Activated naive CD4-positive, alpha-beta T cell treated with anti-CD3 and anti-CD28 coated beads for 36 hours (primary cell): ENCODE data around the gene FAM234A. TPM values are rescaled to one million over a fixed set of nuclear protein-coding genes. Genes with fewer than 3 reads are reported as not detected.

ENCODE experiments used
- CTCF ChIA-PET: fragments of 350-600 bp; sonication (Branson Sonifier 250); formaldehyde crosslinking; loops from one replicate; lab custom pipeline; 2021; ENCODE audit warnings: antibody characterized with exemption; lab: Charles Lee
- DNase-seq: peaks from one replicate; pipeline ENCODE4 v3.0.0-alpha.2; 2020
- H3K27ac Mint-ChIP-seq: one replicate; pipeline ENCODE4 v1.8.0; 2021; ENCODE audit warnings: mild to moderate bottlenecking, mixed read lengths
- H3K27me3 Mint-ChIP-seq: one replicate; pipeline ENCODE4 v1.8.0; 2021; ENCODE audit warnings: low read depth, mixed read lengths
- H3K36me3 Mint-ChIP-seq: one replicate; pipeline ENCODE4 v1.8.0; 2021; ENCODE audit warnings: low read depth, mixed read lengths
- H3K4me1 Mint-ChIP-seq: one replicate; pipeline ENCODE4 v1.8.0; 2021; ENCODE audit warnings: low read depth, mixed read lengths
- H3K4me3 Mint-ChIP-seq: one replicate; pipeline ENCODE4 v1.8.0; 2021; ENCODE audit warnings: mild to moderate bottlenecking, moderate library complexity, mixed read lengths
- H3K9me3 Mint-ChIP-seq: one replicate; pipeline ENCODE4 v1.8.0; 2021; ENCODE audit warnings: mixed read lengths
- intact Hi-C: fragments of 100-400 bp; cut with micrococcal nuclease; formaldehyde crosslinking; loops from one replicate; pipeline ENCODE4 v1.15.1; 2023
- total RNA-seq, 2 experiments: library from RNA; stranded (reverse); gene quantifications; one replicate each; pipeline ENCODE4 v1.2.3, GENCODE V29; 2021

Gene FAM234A
- total RNA-seq, 2 experiments from 2014 or later, result 25.9 to 27.4 TPM

DNA sequence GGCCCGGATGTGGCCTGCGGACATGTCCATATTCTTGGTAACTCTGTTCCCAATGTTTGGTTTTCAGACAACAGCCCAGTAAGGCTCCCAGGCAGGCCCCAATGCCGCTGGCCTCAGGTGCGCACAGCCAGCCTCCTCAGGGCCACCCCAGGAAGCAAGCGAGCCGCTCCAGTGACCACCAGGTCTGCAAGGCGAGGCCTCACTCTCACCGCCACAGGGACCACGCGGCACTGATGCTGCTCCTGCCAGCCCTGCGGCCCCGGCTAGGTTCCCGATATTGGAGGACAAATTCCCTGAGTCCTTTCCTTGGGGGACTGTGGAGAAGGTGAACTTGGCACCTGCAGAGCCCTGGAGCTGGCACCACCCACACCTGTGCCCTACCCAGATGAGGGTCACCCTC is 67.3 kb downstream of the FAM234A start:
- Mint-ChIP-seq H3K36me3 (peaks cover 11% of the 10 kb centered on the region), H3K27me3 (no peaks in the 10 kb centered on the region), H3K4me1 (peaks cover 2% of the 10 kb centered on the region), H3K9me3 (no peaks in the 10 kb centered on the region), H3K27ac (no peak overlapping the region), H3K4me3 (no peak overlapping the region)
- no peak for DNase-seq
- CTCF ChIA-PET, result no interaction called here
- intact Hi-C loops, result no loop called here

DNA sequence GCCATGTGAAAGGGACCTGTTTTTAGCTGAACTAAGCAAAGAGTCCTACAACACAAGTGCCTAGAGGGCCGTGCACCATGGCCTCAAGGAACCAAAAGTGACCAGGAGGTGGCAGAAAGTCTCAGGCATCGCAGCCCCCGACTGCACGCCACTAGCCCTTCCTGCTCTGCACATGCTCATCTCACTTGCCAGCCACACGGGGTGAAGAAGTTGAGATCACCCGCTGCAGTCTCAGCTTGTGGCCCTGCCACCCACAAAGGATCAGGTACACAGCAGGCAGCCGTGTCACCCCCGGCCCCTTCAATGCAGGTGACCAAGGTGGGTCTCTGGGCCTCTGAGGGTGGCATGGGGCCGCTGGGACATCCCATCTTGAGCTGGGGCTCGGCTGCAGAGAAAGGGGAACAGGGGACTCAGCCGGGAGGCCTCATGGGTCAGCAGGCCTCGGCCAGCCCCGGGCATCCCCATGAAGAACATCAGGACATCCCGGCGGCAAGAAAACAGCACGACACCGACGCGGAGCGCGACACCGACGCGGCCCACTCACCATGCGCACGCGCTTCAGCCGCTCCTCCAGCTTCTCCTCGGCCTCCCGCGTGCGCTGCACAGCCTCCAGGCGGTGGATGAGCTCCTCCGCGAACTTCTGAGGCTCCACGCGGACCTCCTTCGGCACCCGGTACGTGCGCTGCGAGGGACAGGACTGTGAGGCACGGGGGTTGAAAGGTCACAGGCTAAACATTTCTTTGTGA is 69.3 kb downstream of the FAM234A start:
- intact Hi-C loops, result no loop called here
- H3K4me1 Mint-ChIP-seq, result peaks cover 4% of the 10 kb centered on the region
- CTCF ChIA-PET, result no interaction called here
- no peak overlapping the region for H3K4me3 Mint-ChIP-seq
- no peaks in the 10 kb centered on the region for H3K9me3 Mint-ChIP-seq
- no peak overlapping the region for H3K27ac Mint-ChIP-seq
- peaks cover 7% of the 10 kb centered on the region for H3K36me3 Mint-ChIP-seq
- peak; percentile 25 for DNase-seq
- H3K27me3 Mint-ChIP-seq, result no peaks in the 10 kb centered on the region

DNA sequence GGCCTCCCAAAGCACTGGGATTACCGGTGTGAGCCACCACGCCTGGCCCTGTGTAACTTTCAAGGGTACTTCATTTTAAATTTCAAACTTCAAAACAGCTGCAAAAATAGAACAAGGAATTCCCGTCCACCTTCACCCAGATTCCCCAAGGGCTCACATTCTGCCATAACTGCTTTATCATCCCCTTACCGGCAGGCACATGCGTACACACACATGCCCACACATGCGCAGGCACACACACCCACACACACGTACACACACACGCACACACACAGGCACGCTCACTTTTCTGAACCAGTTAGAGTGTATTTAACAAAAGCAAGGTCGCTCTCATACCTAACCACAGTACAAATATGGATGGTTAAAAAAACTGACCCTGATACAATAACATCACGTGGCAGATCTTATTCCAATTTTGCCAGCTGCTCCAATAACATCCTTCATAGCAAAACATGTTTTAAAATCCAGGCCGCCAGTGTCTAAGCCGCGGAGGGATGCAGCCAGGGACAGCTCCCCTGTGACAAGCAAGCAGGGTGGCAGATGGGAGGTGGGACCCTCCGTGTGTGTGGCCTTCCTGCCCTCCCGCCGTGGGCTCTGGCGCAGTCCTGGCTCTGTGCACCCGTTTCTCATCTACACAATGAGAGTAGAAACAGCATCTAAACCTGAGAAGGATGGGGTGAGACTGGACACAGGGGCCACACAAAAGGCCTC is 71.5 kb downstream of the FAM234A start:
- Mint-ChIP-seq H3K9me3 (no peaks in the 10 kb centered on the region), H3K4me1 (peaks cover 14% of the 10 kb centered on the region), H3K27ac (no peak overlapping the region), H3K27me3 (no peaks in the 10 kb centered on the region), H3K36me3 (peaks cover 12% of the 10 kb centered on the region), H3K4me3 (no peak overlapping the region)
- CTCF ChIA-PET, result no interaction called here
- DNase-seq, result no peak
- intact Hi-C loops, result no loop called here

DNA sequence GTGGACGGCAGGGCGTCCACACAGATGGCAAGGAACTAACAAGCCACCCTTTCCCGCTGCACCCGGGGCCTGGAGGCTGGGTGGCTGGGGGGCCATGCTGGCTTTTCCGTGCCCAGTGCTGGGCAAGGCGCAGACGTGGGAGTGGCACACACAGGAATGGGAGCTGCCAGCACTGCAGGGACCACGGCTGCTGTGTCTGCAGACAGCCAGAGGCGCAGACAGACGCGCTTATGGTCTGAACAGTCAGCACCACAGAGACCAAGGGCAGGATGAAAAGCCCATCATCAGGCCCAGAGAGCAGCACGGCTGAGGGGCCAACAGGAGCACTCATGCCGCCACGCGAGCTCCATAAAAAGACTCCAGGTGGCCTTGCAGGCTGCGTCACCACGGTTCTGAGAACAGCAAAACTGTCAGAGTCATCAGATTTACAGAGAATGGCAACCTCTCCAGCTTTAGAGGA is 72.3 kb downstream of the FAM234A start:
- CTCF ChIA-PET, result no interaction called here
- Mint-ChIP-seq H3K9me3 (no peaks in the 10 kb centered on the region), H3K4me3 (no peak overlapping the region), H3K27me3 (no peaks in the 10 kb centered on the region), H3K36me3 (peaks cover 12% of the 10 kb centered on the region), H3K4me1 (peaks cover 14% of the 10 kb centered on the region), H3K27ac (no peak overlapping the region)
- DNase-seq, result no peak
- intact Hi-C loops, result no loop called here

DNA sequence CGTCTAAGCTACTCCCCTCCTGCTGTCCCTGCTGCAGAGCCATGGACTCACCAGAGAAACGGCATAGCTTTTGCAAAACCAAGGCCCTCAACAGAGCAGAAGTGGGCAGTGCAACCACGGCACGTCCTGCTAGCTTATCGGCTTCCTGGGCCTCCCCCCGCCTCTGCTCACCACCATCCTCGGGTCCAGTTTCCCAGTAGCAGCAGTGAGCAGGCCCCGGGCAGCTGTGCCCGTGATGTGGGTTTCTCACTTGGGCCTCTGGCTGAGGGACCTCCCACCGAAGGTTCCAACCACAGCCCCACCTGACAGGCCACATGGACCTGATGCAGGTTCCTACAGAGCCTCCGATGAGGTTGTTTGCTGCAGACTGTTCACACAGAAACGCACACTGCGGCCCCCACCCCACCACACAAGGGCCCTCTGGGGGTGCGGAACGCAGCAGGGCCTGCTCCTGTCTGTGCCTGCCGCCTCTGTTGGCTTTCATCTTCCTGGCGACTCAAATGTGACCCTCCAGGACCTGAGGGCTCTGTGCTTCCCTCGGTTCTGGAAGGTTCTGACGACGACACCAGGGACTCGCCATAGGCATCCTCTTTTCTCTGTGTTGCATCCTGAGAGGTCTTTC is 73.2 kb downstream of the FAM234A start:
- Mint-ChIP-seq H3K9me3 (no peaks in the 10 kb centered on the region), H3K27me3 (no peaks in the 10 kb centered on the region), H3K4me1 (peaks cover 14% of the 10 kb centered on the region), H3K36me3 (peaks cover 12% of the 10 kb centered on the region), H3K4me3 (no peak overlapping the region), H3K27ac (no peak overlapping the region)
- intact Hi-C loops, result no loop called here
- no peak for DNase-seq
- CTCF ChIA-PET, result no interaction called here

DNA sequence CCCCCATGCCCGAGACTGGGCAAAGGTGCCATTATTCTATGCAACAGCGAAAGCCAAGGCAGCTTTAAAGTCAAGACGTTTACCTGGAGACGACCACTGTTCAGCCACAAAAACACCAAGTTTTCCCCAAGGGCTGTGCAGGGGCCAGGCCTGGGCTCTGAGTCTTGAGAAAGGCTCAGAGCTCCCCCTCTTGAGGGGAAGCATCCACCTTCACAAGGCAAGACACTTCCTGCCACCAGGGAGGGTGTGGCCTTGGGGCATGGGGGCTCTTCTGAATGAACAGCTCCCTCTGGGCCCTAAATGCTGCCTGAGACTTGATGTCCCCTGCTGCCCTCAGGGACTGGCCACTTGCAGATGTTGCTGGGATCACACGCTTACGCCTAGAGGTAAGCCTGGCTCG is 74.9 kb downstream of the FAM234A start:
- H3K27me3 Mint-ChIP-seq, result no peaks in the 10 kb centered on the region
- no peaks in the 10 kb centered on the region for H3K9me3 Mint-ChIP-seq
- peaks cover 10% of the 10 kb centered on the region for H3K36me3 Mint-ChIP-seq
- H3K4me3 Mint-ChIP-seq, result no peak overlapping the region
- H3K4me1 Mint-ChIP-seq, result peaks cover 14% of the 10 kb centered on the region
- peak; percentile 38 for DNase-seq
- CTCF ChIA-PET, result interaction anchor here (0.6 to 1.3 kb wide), 5 partner anchors 11 to 203 kb away, joined by 3 to 5 read pairs (median 3); no protein-coding TSS in a partner anchor
- no peak overlapping the region for H3K27ac Mint-ChIP-seq
- intact Hi-C loops, result no loop called here

DNA sequence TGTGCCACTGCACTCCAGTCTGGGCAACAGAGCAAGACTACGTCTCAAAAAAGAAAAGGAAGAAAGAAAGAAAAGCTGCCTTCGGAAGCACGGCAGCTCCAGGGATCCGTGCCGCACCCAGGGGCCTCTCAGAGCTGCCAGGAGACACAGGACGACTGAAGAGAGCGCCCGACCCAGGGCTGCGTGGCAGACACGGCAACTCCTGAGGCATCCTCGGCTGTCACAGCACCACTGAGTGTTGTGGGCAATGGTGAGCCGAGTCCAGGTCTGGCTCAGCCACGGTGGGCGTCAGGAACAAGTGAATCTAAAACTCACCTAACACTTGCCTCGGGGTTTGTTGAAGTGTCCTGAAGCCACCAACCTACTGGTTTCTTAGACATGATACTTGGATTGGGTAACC is 77.1 kb downstream of the FAM234A start:
- no peak overlapping the region for H3K4me3 Mint-ChIP-seq
- intact Hi-C loops, result no loop called here
- H3K36me3 Mint-ChIP-seq, result peaks cover 5% of the 10 kb centered on the region
- no peak overlapping the region for H3K27ac Mint-ChIP-seq
- CTCF ChIA-PET, result interaction anchor here (0.8 kb wide), 1 partner anchor 246 kb away, joined by 3 read pairs; no protein-coding TSS in a partner anchor
- no peak for DNase-seq
- peaks cover 15% of the 10 kb centered on the region for H3K4me1 Mint-ChIP-seq
- no peaks in the 10 kb centered on the region for H3K27me3 Mint-ChIP-seq
- H3K9me3 Mint-ChIP-seq, result no peaks in the 10 kb centered on the region

DNA sequence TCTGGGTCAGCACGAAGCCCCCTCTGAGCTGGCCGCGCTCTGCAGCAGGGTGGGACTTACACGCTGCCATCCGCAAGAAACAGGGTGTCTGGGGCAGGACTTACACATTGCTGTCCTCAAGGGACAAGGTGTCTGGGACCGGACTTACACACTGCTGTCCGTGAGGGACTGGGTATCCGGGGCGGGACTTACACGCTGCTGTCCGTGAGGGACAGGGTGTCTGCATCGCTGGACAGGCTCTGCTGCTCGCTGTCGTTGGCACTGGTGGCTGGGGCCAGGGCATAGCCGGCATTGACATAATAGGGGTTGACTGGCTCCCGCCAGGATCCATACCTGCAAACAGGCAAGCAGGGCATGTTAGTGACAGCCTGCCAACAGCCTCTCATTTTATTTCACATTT is 79.7 kb downstream of the FAM234A start:
- CTCF ChIA-PET, result no interaction called here
- peaks cover 24% of the 10 kb centered on the region for H3K4me1 Mint-ChIP-seq
- intact Hi-C loops, result no loop called here
- DNase-seq, result no peak
- no peaks in the 10 kb centered on the region for H3K27me3 Mint-ChIP-seq
- no peaks in the 10 kb centered on the region for H3K9me3 Mint-ChIP-seq
- no peak overlapping the region for H3K27ac Mint-ChIP-seq
- no peak overlapping the region for H3K4me3 Mint-ChIP-seq
- peaks cover 3% of the 10 kb centered on the region for H3K36me3 Mint-ChIP-seq

DNA sequence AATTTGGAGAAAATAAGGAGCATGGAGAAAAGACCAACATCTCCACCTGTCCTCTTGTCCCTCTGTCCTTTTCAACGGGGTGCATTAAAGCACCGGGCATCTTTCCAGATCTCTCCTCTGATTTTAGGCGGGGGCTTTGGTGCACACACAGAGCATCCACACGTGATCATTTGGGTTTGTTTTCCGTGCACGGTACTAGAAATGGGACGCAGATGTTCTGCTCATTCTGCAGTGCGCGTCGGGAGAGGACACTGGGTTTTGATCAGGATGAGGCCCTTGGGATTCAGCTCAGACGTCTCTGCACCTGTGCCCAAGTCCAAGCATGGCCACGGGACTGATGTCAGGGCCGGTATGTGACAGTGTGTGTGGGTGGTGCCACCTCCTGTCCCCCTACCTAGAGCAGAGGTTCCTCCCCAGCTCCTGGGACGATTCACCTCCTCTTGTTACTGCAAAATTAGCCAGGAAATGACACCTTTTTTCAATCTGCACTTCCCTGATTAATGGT is 80.2 kb downstream of the FAM234A start:
- Mint-ChIP-seq H3K27me3 (no peaks in the 10 kb centered on the region), H3K9me3 (no peaks in the 10 kb centered on the region), H3K36me3 (peaks cover 3% of the 10 kb centered on the region), H3K4me3 (no peak overlapping the region), H3K4me1 (peaks cover 23% of the 10 kb centered on the region), H3K27ac (no peak overlapping the region)
- no peak for DNase-seq
- CTCF ChIA-PET, result interaction anchor here (0.6 kb wide), 1 partner anchor 132 kb away, joined by 8 read pairs; no protein-coding TSS in a partner anchor
- intact Hi-C loops, result no loop called here

Other genes with a start within 250 kb of the FAM234A start
- 10 to 100 TPM; 38.2 to 40.9 TPM for gene POLR3K, start 181.2 kb upstream of the FAM234A start, total RNA-seq
- 10 to 100 TPM; 38.0 to 38.6 TPM for gene SNRNP25, start 181.0 kb upstream of the FAM234A start, total RNA-seq
- under 1 TPM in 1 of 2 experiments, not detected in 1; 0.36 TPM for gene RHBDF1, start 162.2 kb upstream of the FAM234A start, total RNA-seq
- gene MPG, start 156.6 kb upstream of the FAM234A start, total RNA-seq, result 10 to 100 TPM; 38.6 to 38.8 TPM
- gene NPRL3, start 96.1 kb upstream of the FAM234A start, total RNA-seq, result 10 to 100 TPM; 38.1 to 42.0 TPM
- gene HBZ, start 82.2 kb upstream of the FAM234A start, total RNA-seq, result not detected
- not detected for gene HBM, start 68.8 kb upstream of the FAM234A start, total RNA-seq
- under 1 TPM in 1 of 2 experiments, not detected in 1; 0.62 TPM for gene HBA2, start 61.9 kb upstream of the FAM234A start, total RNA-seq
- gene HBA1, start 58.1 kb upstream of the FAM234A start, total RNA-seq, result not detected
- gene HBQ1, start 54.4 kb upstream of the FAM234A start, total RNA-seq, result 1 to 10 TPM in 1 of 2 experiments, under 1 TPM in 1; 0.79 to 1.1 TPM
- gene LUC7L, start 5.4 kb upstream of the FAM234A start, total RNA-seq, result 10 to 100 TPM; 58.4 to 59.1 TPM
- under 1 TPM in 1 of 2 experiments, not detected in 1; 0.10 TPM for gene RGS11, start 41.1 kb downstream of the FAM234A start, total RNA-seq
- gene ARHGDIG, start 45.8 kb downstream of the FAM234A start, total RNA-seq, result not detected
- not detected for gene PDIA2, start 48.3 kb downstream of the FAM234A start, total RNA-seq
- gene AXIN1, start 117.9 kb downstream of the FAM234A start, total RNA-seq, result 10 to 100 TPM; 17.5 to 17.9 TPM
- 10 to 100 TPM; 68.3 to 74.0 TPM for gene MRPL28, start 135.7 kb downstream of the FAM234A start, total RNA-seq
- 10 to 100 TPM; 19.9 to 20.9 TPM for gene PGAP6, start 147.2 kb downstream of the FAM234A start, total RNA-seq
- 10 to 100 TPM; 86.7 to 87.0 TPM for gene NME4, start 162.4 kb downstream of the FAM234A start, total RNA-seq
- gene DECR2, start 167.1 kb downstream of the FAM234A start, total RNA-seq, result 1 to 10 TPM; 8.9 to 9.6 TPM
- gene RAB11FIP3, start 190.8 kb downstream of the FAM234A start, total RNA-seq, result 10 to 100 TPM; 15.8 to 18.2 TPM